ENCODE data around the gene ZNF878. TPM values are rescaled to one million over a fixed set of nuclear protein-coding genes. Genes with fewer than 3 reads are reported as not detected.

ZNF878 gene
- total RNA-seq (0.38 TPM), polyA plus RNA-seq (0.23 TPM)
- long read RNA-seq, donor 1 = 0 reads
- long read RNA-seq, donor 2 = 0 reads
- long read RNA-seq, donor 3 = 0 reads
- long read RNA-seq, donor 4 = 0 reads
- long read RNA-seq, donor 5 = 0 reads
- long read RNA-seq, donor 6 = 0 reads
- long read RNA-seq, donor 7 = 0 reads
- long read RNA-seq, donor 8 = 0 reads
- long read RNA-seq, donor 9 = 0 reads
- long read RNA-seq, donor 10 = 0 reads

- Histone ChIP-seq H3K36me3 (ENCODE audit: control insufficient read depth in 2 of 2, insufficient read depth in 2 of 2, low read length in 1 of 2) (no peaks in the 10 kb centered on the region), H3K27me3 (ENCODE audit: control insufficient read depth in 2 of 2, insufficient read depth in 1 of 2, low read length in 1 of 2) (peaks cover 3 to 34% of the 10 kb centered on the region in 2 donors), H3K4me3 (ENCODE audit: low read length in 2 of 2) (peak within 1 kb of the TSS; percentile 49 to 51), H3K9me3 (ENCODE audit: control insufficient read depth in 2 of 2, insufficient read depth in 1 of 2, low read length in 1 of 2) (peaks cover 0 to 10% of the 10 kb centered on the region in 2 donors), H3K27ac (ENCODE audit: low read depth in 1 of 2, low read length in 1 of 2) (no peak within 1 kb of the TSS), H3K4me1 (ENCODE audit: control insufficient read depth in 2 of 2, insufficient read depth in 2 of 2, low read length in 2 of 2) (peaks cover 12 to 15% of the 10 kb centered on the region in 2 donors)
- DNase-seq (ENCODE audit: low read depth in 6 of 9, low spot score in 9 of 9) = peak in 8 of 9 donors; percentile 50 to 80 (median 64)
- under 1% methylated on average over 46 of the region's 46 CpGs for WGBS
These were observed at the start of gene ZNF878 for GRCh38 chr19:12052497-12053169. TSS of gene ZNF878 (minus strand) at chr19:12052961. CDS start at chr19:12052801, 160 bp downstream.

DNA sequence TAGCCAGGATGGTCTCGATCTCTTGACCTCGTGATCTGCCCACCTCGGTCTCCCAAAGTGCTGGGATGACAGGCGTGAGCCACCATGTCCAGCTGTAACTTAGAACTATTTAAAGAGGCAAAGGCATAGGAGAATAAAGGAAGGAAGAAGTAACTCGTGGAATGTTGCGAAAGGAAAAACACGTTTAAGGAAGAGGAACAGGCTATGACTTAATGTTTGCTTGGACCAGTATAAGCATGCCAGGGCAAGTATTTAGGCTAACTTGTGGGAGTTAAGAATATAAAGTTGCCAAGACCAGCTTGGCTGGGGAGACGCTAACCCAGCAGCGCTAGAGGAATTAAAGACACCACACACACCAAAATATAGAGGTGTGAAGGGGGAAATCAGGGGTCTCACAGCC is 45.3 kb upstream of the ZNF878 start:
- Histone ChIP-seq H3K9me3 (ENCODE audit: control insufficient read depth in 2 of 2, insufficient read depth in 1 of 2, low read length in 1 of 2) (peaks cover 0 to 4% of the 10 kb centered on the region in 2 donors), H3K27ac (ENCODE audit: low read depth in 1 of 2, low read length in 1 of 2) (no peak overlapping the region)
- 92% methylated on average over 9 of the region's 9 CpGs for WGBS

GRCh38 chr19:12095111-12095790 is 42.5 kb upstream of the ZNF878 start:
- peaks cover 3 to 4% of the 10 kb centered on the region in 2 donors for H3K36me3 ChIP-seq (ENCODE audit: control insufficient read depth in 2 of 2, insufficient read depth in 2 of 2, low read length in 1 of 2)
- no peaks in the 10 kb centered on the region for H3K27me3 ChIP-seq (ENCODE audit: control insufficient read depth in 2 of 2, insufficient read depth in 1 of 2, low read length in 1 of 2)
- no peak overlapping the region for H3K4me3 ChIP-seq (ENCODE audit: low read length in 2 of 2)
- DNase-seq (ENCODE audit: low read depth in 6 of 9, low spot score in 9 of 9) = no peak
- H3K27ac ChIP-seq (ENCODE audit: low read depth in 1 of 2, low read length in 1 of 2) = no peak overlapping the region
- peaks cover 0 to 6% of the 10 kb centered on the region in 2 donors for H3K9me3 ChIP-seq (ENCODE audit: control insufficient read depth in 2 of 2, insufficient read depth in 1 of 2, low read length in 1 of 2)
- WGBS = 97% methylated on average over 4 of the region's 4 CpGs
- peaks cover 3 to 6% of the 10 kb centered on the region in 2 donors for H3K4me1 ChIP-seq (ENCODE audit: control insufficient read depth in 2 of 2, insufficient read depth in 2 of 2, low read length in 2 of 2)

More for the DNA sequence above, 45.3 kb upstream of the ZNF878 start:
- Histone ChIP-seq H3K4me1 (ENCODE audit: control insufficient read depth in 2 of 2, insufficient read depth in 2 of 2, low read length in 2 of 2) (peaks cover 2 to 3% of the 10 kb centered on the region in 2 donors), H3K4me3 (ENCODE audit: low read length in 2 of 2) (no peak overlapping the region), H3K27me3 (ENCODE audit: control insufficient read depth in 2 of 2, insufficient read depth in 1 of 2, low read length in 1 of 2) (no peaks in the 10 kb centered on the region), H3K36me3 (ENCODE audit: control insufficient read depth in 2 of 2, insufficient read depth in 2 of 2, low read length in 1 of 2) (peaks cover 3 to 4% of the 10 kb centered on the region in 2 donors)
- DNase-seq (ENCODE audit: low read depth in 6 of 9, low spot score in 9 of 9) = no peak

DNA sequence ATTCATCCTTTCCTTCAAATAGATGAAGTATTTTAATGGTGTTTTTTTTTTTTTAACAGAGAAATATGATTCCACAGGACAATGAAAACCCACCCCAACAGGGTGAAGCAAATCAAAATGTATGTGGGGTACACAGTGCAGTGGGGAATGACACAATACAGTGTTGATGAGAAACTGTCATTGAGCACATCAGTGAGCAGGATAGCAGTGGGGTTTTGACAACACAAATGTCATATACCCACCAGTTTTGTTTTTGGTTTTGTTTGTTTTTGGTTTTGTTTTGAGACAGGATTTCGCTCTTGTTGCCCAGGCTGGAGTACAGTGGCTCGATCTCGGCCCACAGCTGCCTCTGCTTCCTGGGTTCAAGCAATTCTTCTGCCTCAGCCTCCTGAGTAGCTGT is 41.0 kb upstream of the ZNF878 start:
- Histone ChIP-seq H3K9me3 (ENCODE audit: control insufficient read depth in 2 of 2, insufficient read depth in 1 of 2, low read length in 1 of 2) (peaks cover 0 to 6% of the 10 kb centered on the region in 2 donors), H3K36me3 (ENCODE audit: control insufficient read depth in 2 of 2, insufficient read depth in 2 of 2, low read length in 1 of 2) (peaks cover 3 to 4% of the 10 kb centered on the region in 2 donors), H3K4me3 (ENCODE audit: low read length in 2 of 2) (no peak overlapping the region), H3K27ac (ENCODE audit: low read depth in 1 of 2, low read length in 1 of 2) (no peak overlapping the region), H3K27me3 (ENCODE audit: control insufficient read depth in 2 of 2, insufficient read depth in 1 of 2, low read length in 1 of 2) (no peaks in the 10 kb centered on the region), H3K4me1 (ENCODE audit: control insufficient read depth in 2 of 2, insufficient read depth in 2 of 2, low read length in 2 of 2) (peaks cover 3 to 6% of the 10 kb centered on the region in 2 donors)
- no peak for DNase-seq (ENCODE audit: low read depth in 6 of 9, low spot score in 9 of 9)
- 95% methylated on average over 3 of the region's 3 CpGs for WGBS

DNA sequence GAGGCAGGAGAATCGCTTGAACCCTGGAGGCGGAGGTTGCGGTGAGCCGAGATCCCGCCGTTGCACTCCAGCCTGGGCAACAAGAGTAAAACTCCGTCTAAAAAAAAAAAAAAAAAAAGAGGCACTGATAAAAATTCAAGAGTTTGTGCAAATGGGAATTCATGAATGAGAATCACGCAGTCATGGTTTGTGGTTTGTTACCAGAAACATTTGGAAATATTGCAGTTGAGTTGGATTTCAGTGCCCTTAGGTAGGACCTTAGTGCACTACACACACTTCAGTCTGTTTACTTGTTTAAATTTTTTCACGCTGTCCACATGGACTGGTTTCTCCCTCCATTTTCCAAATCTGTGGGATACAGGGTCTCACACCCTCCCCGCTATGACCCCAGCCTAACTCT is 40.2 kb upstream of the ZNF878 start:
- Histone ChIP-seq H3K4me1 (ENCODE audit: control insufficient read depth in 2 of 2, insufficient read depth in 2 of 2, low read length in 2 of 2) (peaks cover 3 to 6% of the 10 kb centered on the region in 2 donors), H3K9me3 (ENCODE audit: control insufficient read depth in 2 of 2, insufficient read depth in 1 of 2, low read length in 1 of 2) (peaks cover 0 to 7% of the 10 kb centered on the region in 2 donors), H3K27me3 (ENCODE audit: control insufficient read depth in 2 of 2, insufficient read depth in 1 of 2, low read length in 1 of 2) (no peaks in the 10 kb centered on the region), H3K27ac (ENCODE audit: low read depth in 1 of 2, low read length in 1 of 2) (no peak overlapping the region), H3K4me3 (ENCODE audit: low read length in 2 of 2) (peak overlapping the region; percentile 76 to 77), H3K36me3 (ENCODE audit: control insufficient read depth in 2 of 2, insufficient read depth in 2 of 2, low read length in 1 of 2) (peaks cover 1 to 3% of the 10 kb centered on the region in 2 donors)
- WGBS = 24% methylated on average over 10 of the region's 10 CpGs
- DNase-seq (ENCODE audit: low read depth in 6 of 9, low spot score in 9 of 9) = peak in 2 of 9 donors; percentile 2 to 28

DNA sequence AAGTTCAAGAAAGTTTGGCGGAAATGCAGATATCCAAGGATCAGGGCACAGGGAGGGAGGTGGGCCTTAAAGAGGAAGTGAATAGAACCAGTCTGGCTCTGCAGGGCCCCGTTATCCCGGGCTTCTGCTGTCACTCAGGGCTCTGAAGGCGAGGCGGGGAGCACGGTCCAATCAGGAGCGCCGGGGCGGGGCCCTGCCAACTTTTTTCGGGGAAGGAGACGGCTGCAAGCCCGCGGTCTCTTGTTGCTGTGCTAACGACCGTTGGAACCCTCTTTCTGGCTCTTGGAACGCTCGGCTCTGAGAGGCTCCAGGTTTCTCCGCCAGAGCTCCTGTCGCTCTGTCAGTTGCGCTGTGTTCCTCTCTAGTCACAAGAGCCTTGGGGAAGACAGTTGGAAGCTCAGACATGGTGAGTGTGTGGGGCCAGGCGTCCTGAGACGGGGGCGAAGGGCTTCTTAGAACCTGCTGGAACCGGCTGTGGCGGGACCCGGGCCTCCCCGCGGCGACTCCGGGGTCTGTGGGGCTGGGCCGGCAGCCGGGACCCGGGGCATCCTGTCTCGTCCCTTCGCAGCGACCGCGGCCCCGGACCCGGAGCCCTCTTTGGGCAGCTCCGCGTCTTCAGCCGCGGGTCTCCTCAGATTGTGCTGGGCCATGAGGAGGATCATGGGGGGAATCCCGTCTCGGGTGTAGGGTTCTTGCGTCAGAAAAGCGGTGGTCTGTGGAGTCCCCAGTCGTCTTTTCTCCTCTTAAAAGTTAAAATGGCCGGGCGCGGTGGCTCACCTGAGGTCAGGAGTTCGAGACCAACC is 39.5 kb upstream of the ZNF878 start:
- H3K4me3 ChIP-seq (ENCODE audit: low read length in 2 of 2) = peak overlapping the region; percentile 76 to 77
- H3K9me3 ChIP-seq (ENCODE audit: control insufficient read depth in 2 of 2, insufficient read depth in 1 of 2, low read length in 1 of 2) = peaks cover 0 to 9% of the 10 kb centered on the region in 2 donors
- H3K4me1 ChIP-seq (ENCODE audit: control insufficient read depth in 2 of 2, insufficient read depth in 2 of 2, low read length in 2 of 2) = peaks cover 3 to 6% of the 10 kb centered on the region in 2 donors
- peaks cover 0 to 3% of the 10 kb centered on the region in 2 donors for H3K36me3 ChIP-seq (ENCODE audit: control insufficient read depth in 2 of 2, insufficient read depth in 2 of 2, low read length in 1 of 2)
- H3K27me3 ChIP-seq (ENCODE audit: control insufficient read depth in 2 of 2, insufficient read depth in 1 of 2, low read length in 1 of 2) = no peaks in the 10 kb centered on the region
- H3K27ac ChIP-seq (ENCODE audit: low read depth in 1 of 2, low read length in 1 of 2) = peak overlapping the region; percentile 75 to 94
- WGBS = 2% methylated on average over 53 of the region's 53 CpGs
- peak; percentile 52 to 91 (median 77) for DNase-seq (ENCODE audit: low read depth in 6 of 9, low spot score in 9 of 9)

DNA sequence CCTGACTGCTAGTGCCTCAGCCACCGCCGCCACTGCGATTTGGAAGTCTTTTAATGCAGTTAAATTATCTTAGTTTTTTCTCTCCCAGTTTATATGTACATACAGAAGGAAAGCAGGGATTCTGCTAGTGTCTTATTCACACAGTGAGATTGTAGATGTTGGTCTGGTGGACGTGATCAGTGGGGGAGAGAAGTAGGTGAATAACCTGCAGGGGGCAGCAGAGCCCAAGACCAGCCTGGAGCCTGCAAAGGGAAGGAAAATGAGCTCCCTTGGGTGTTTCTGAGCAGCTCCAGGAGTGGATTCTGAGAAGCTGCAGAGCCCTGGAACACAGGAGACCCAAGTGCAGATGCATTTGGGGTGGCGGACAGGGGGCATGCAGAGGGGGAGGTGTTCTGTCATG is 38.0 kb upstream of the ZNF878 start:
- Histone ChIP-seq H3K9me3 (ENCODE audit: control insufficient read depth in 2 of 2, insufficient read depth in 1 of 2, low read length in 1 of 2) (peaks cover 0 to 9% of the 10 kb centered on the region in 2 donors), H3K36me3 (ENCODE audit: control insufficient read depth in 2 of 2, insufficient read depth in 2 of 2, low read length in 1 of 2) (peaks cover 0 to 3% of the 10 kb centered on the region in 2 donors), H3K4me1 (ENCODE audit: control insufficient read depth in 2 of 2, insufficient read depth in 2 of 2, low read length in 2 of 2) (peaks cover 3 to 6% of the 10 kb centered on the region in 2 donors), H3K27me3 (ENCODE audit: control insufficient read depth in 2 of 2, insufficient read depth in 1 of 2, low read length in 1 of 2) (no peaks in the 10 kb centered on the region), H3K4me3 (ENCODE audit: low read length in 2 of 2) (no peak overlapping the region), H3K27ac (ENCODE audit: low read depth in 1 of 2, low read length in 1 of 2) (no peak overlapping the region)
- peak; percentile 48 to 87 (median 72) for DNase-seq (ENCODE audit: low read depth in 6 of 9, low spot score in 9 of 9)
- 71% methylated on average over 5 of the region's 5 CpGs for WGBS

DNA sequence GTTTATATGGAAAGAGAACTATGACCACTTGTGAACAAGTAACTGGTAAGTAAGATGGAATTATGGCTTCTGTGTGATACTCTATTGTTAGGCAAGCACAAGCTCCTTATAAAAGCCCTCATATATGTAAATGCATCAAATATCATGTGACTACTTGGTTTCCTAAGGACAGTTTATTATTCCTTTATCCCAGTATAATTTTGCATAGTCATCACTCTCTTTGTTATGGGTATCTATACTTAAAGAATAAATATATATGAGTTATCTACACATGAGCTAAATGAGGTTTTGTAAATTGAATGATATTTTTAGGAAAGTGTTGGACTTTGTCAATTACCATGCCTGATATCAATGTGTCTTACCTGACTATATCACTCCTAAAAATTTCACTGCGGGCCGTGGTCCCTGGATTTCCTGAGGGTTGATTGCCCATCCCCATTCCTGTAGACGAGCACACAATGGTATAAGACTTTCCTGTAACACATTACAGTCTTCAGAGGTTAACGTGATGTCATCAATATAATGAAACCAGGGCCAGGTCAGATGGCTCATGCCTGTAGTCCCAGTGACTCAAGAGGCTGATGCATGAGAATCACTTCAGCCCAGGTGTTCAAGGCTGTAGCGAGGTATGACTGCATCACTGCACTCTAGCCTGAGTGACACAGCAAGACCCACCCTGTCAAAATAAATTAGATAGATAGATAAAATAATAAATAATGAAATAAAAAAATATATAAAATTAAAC is 32.5 kb upstream of the ZNF878 start:
- H3K9me3 ChIP-seq (ENCODE audit: control insufficient read depth in 2 of 2, insufficient read depth in 1 of 2, low read length in 1 of 2) = peaks cover 0 to 17% of the 10 kb centered on the region in 2 donors
- no peak for DNase-seq (ENCODE audit: low read depth in 6 of 9, low spot score in 9 of 9)
- 97% methylated on average over 5 of the region's 5 CpGs for WGBS
- H3K4me1 ChIP-seq (ENCODE audit: control insufficient read depth in 2 of 2, insufficient read depth in 2 of 2, low read length in 2 of 2) = no peaks in the 10 kb centered on the region
- no peak overlapping the region for H3K4me3 ChIP-seq (ENCODE audit: low read length in 2 of 2)
- H3K27ac ChIP-seq (ENCODE audit: low read depth in 1 of 2, low read length in 1 of 2) = no peak overlapping the region
- no peaks in the 10 kb centered on the region for H3K36me3 ChIP-seq (ENCODE audit: control insufficient read depth in 2 of 2, insufficient read depth in 2 of 2, low read length in 1 of 2)
- H3K27me3 ChIP-seq (ENCODE audit: control insufficient read depth in 2 of 2, insufficient read depth in 1 of 2, low read length in 1 of 2) = no peaks in the 10 kb centered on the region

Measured in thymus (tissue), 14 donors.